Caco-2 (cell line): Measurements from ENCODE around the gene MAPKAP1. TPM values are rescaled to one million over a fixed set of nuclear protein-coding genes. Genes with fewer than 3 reads are reported as not detected.

ENCODE experiments used
- BruUV-seq: library from RNA; stranded (reverse); fragments of 400-500 nt; replicated peaks from 2 replicates; lab custom pipeline; 2021; lab: Mats Ljungman, UMichigan
- CTCF ChIA-PET: fragments of 300-600 bp; sonication (Branson Sonifier 250); formaldehyde crosslinking; loops from one replicate; lab custom pipeline; 2022; ENCODE audit warnings: antibody characterized with exemption; lab: Charles Lee
- POLR2A ChIA-PET: fragments of 300-600 bp; sonication (Branson Sonifier 250); formaldehyde crosslinking; loops from one replicate; lab custom pipeline; 2022; ENCODE audit warnings: antibody characterized with exemption; lab: Charles Lee
- DNase-seq, 2 experiments: peaks; one replicate each; pipeline versions ENCODE4 v3.0.0 to v3.0.0-alpha.2; 2020 to 2022
- H3K27me3 ChIP-seq: replicated peaks from 2 replicates; pipeline ENCODE4 v1.6.0; 2011; ENCODE audit warnings: low read length; ENCODE audit not compliant: control insufficient read depth, insufficient read depth
- H3K36me3 ChIP-seq: 2 replicates; pipeline ENCODE4 v1.5.1; 2011; ENCODE audit warnings: low read length; ENCODE audit not compliant: control insufficient read depth, insufficient read depth
- H3K4me1 ChIP-seq: fragments of 250-450 bp; sonication (Bioruptor Pico); 2 replicates; pipeline ENCODE4 v1.5.1; 2020; ENCODE audit warnings: mild to moderate bottlenecking
- H3K4me3 ChIP-seq: 2 replicates; pipeline ENCODE4 v1.5.1; 2011; ENCODE audit warnings: low read depth, mild to moderate bottlenecking, control low read depth, low read length
- H3K9me3 ChIP-seq: fragments of 250-450 bp; sonication (Bioruptor Pico); 2 replicates; pipeline ENCODE4 v1.5.1; 2020; ENCODE audit warnings: mild to moderate bottlenecking, moderate library complexity
- H3K27ac Mint-ChIP-seq: one replicate; pipeline ENCODE4 v1.8.0; 2022; ENCODE audit warnings: mixed read lengths; ENCODE audit not compliant: unreplicated experiment
- H3K27me3 Mint-ChIP-seq: one replicate; pipeline ENCODE4 v1.8.0; 2022; ENCODE audit warnings: mixed read lengths; ENCODE audit not compliant: insufficient read depth, unreplicated experiment
- H3K36me3 Mint-ChIP-seq: one replicate; pipeline ENCODE4 v1.8.0; 2022; ENCODE audit warnings: mild to moderate bottlenecking, mixed read lengths; ENCODE audit not compliant: insufficient read depth, unreplicated experiment
- H3K4me1 Mint-ChIP-seq: one replicate; pipeline ENCODE4 v1.8.0; 2022; ENCODE audit warnings: low read depth, mixed read lengths; ENCODE audit not compliant: unreplicated experiment
- H3K4me3 Mint-ChIP-seq: one replicate; pipeline ENCODE4 v1.8.0; 2022; ENCODE audit warnings: mild to moderate bottlenecking, moderate library complexity, mixed read lengths; ENCODE audit not compliant: unreplicated experiment
- H3K9me3 Mint-ChIP-seq: one replicate; pipeline ENCODE4 v1.8.0; 2022; ENCODE audit warnings: mixed read lengths; ENCODE audit not compliant: unreplicated experiment
- intact Hi-C: fragments of 100-400 bp; cut with micrococcal nuclease; formaldehyde crosslinking; loops from one replicate; pipeline ENCODE4 v1.10.0; 2022; ENCODE audit not compliant: unreplicated experiment
- total RNA-seq: library from RNA; stranded (reverse); gene quantifications from 2 replicates; pipeline ENCODE4 v1.2.3, GENCODE V29; 2022
- TF ChIP-seq, protein P1 (sequence below), 2 experiments: fragments of 200-600 bp in 1 of 2; IDR thresholded peaks; 1 replicate in 1 of 2; 2 replicates in 1 of 2; pipeline versions ENCODE4 v1.5.1 to v1.8.0; 2011 to 2022; ENCODE audit warnings: antibody characterized with exemption in 1 of 2, control low read depth in 1 of 2, inconsistent platforms in 1 of 2, low read depth in 1 of 2, low read length in 1 of 2, mild to moderate bottlenecking in 1 of 2, moderate library complexity in 1 of 2; ENCODE audit not compliant: insufficient read depth in 1 of 2, severe bottlenecking in 1 of 2, unreplicated experiment in 1 of 2

Gene MAPKAP1
- total RNA-seq, 1 experiment from 2014 or later = 70.0 TPM

DNA sequence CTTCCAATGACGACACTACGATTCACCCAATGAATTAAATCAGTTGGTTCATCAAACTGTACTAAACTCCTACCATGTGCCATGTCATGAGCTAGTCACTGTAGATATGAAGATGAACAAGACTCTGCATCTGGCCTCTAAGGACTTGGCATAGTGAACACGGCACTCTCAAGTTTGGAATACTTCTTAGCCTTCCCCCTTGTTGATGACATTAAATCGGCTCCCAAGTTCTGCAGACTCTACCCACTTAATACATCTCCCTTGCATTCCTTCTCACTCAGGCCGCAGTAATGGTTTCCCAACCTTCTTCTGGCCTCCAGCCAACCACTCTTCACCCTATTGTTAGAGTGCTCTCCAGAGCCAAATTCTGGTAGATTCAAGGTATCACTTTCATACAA lies 184.7 kb downstream of the MAPKAP1 start:
- TF ChIP-seq, protein P1, sequence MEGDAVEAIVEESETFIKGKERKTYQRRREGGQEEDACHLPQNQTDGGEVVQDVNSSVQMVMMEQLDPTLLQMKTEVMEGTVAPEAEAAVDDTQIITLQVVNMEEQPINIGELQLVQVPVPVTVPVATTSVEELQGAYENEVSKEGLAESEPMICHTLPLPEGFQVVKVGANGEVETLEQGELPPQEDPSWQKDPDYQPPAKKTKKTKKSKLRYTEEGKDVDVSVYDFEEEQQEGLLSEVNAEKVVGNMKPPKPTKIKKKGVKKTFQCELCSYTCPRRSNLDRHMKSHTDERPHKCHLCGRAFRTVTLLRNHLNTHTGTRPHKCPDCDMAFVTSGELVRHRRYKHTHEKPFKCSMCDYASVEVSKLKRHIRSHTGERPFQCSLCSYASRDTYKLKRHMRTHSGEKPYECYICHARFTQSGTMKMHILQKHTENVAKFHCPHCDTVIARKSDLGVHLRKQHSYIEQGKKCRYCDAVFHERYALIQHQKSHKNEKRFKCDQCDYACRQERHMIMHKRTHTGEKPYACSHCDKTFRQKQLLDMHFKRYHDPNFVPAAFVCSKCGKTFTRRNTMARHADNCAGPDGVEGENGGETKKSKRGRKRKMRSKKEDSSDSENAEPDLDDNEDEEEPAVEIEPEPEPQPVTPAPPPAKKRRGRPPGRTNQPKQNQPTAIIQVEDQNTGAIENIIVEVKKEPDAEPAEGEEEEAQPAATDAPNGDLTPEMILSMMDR (IDR thresholded peaks at IDR 0.05; ENCODE audit: insufficient read depth in 1 of 2, low read depth in 1 of 2, low read length in 1 of 2, severe bottlenecking in 1 of 2, unreplicated experiment in 1 of 2) = no peak
- no peak overlapping the region for H3K4me3 ChIP-seq
- peak overlapping the region; percentile 3 for H3K27ac Mint-ChIP-seq

DNA sequence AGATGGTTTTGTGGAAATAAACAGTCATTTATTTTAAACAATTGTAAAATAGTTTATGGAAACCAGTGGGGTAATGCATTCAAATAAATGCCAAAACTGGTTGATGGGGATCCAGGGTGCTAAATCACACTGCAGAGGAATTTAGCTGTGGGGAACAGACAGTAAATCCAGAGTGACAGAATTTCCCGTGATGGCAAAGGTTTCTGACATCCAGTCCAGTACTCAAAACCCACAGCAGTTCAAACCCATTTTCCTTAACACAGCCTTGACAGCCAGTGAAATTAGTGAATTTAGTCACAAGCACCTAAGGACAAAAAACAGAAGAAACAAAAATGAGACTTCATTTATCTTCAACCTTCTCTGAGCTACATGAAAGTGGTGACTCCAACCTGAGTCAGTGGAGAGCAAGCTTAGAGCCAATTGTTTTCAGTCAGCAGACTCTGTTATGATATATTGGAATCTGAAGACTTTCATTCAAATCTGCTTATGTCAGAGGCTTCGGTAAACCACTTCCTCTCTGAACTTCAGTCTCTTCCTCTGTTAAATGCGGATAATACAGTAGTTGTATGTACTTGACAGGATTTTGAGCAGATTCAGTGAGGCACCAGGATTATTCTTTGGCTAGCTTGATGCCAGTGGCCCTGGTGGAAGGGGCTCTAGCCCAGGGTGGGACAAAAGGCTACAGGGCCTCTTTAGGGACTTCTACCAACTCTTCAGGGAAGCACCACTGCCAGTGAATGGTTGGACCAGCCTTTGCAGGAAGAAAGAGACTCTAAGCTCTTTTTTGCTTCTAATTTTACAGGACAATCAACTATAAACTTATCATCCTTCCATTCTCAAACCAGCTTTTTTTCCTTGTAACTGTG lies 185.3 kb downstream of the MAPKAP1 start:
- CTCF ChIA-PET = no interaction called here
- H3K4me3 Mint-ChIP-seq = no peak overlapping the region

More for the DNA sequence above, 184.7 kb downstream of the MAPKAP1 start:
- Mint-ChIP-seq H3K27me3 (no peaks in the 10 kb centered on the region), H3K9me3 (no peaks in the 10 kb centered on the region), H3K4me1 (no peaks in the 10 kb centered on the region), H3K36me3 (no peaks in the 10 kb centered on the region), H3K4me3 (no peak overlapping the region)
- no TSS peak for BruUV-seq
- no peaks in the 10 kb centered on the region for H3K9me3 ChIP-seq
- no peaks in the 10 kb centered on the region for H3K27me3 ChIP-seq
- no peaks in the 10 kb centered on the region for H3K36me3 ChIP-seq
- H3K4me1 ChIP-seq = no peaks in the 10 kb centered on the region
- intact Hi-C loops = no loop called here
- no peak for DNase-seq
- ChIA-PET POLR2A (no interaction called here), CTCF (no interaction called here)

DNA sequence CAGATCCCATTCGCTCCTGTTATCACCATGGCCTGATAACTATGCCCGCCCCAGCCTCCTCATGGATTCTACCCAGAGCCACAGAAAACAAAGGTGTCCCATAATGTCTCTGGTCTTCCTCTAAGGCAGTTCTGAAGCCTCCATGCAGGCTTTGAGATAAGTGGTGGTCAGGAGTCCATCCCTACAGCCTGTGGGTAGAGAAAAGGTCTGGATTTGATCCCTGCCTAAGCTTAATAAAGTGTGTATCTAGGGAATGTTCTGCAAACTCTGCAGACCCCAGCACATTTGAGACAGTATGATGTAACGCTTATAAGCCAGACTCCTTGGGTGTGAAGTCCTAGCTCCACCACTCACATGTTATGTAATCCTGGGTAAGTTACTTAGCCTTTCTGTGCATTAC lies 187.3 kb downstream of the MAPKAP1 start:
- Histone ChIP-seq H3K27me3 (no peaks in the 10 kb centered on the region), H3K4me1 (peaks cover 9% of the 10 kb centered on the region), H3K36me3 (no peaks in the 10 kb centered on the region), H3K4me3 (no peak overlapping the region), H3K9me3 (no peaks in the 10 kb centered on the region)
- intact Hi-C loops = no loop called here
- no TSS peak for BruUV-seq
- Mint-ChIP-seq H3K36me3 (no peaks in the 10 kb centered on the region), H3K4me3 (no peak overlapping the region), H3K27ac (no peak overlapping the region), H3K27me3 (no peaks in the 10 kb centered on the region), H3K9me3 (no peaks in the 10 kb centered on the region), H3K4me1 (peaks cover 2% of the 10 kb centered on the region)
- TF ChIP-seq, protein P1 (IDR thresholded peaks at IDR 0.05; ENCODE audit: insufficient read depth in 1 of 2, low read depth in 1 of 2, low read length in 1 of 2, severe bottlenecking in 1 of 2, unreplicated experiment in 1 of 2) = no peak
- CTCF ChIA-PET = no interaction called here
- no peak for DNase-seq
- POLR2A ChIA-PET = no interaction called here

More for the DNA sequence above, 185.3 kb downstream of the MAPKAP1 start:
- H3K9me3 Mint-ChIP-seq = no peaks in the 10 kb centered on the region
- Histone ChIP-seq H3K9me3 (no peaks in the 10 kb centered on the region), H3K27me3 (no peaks in the 10 kb centered on the region), H3K4me1 (no peaks in the 10 kb centered on the region), H3K36me3 (no peaks in the 10 kb centered on the region), H3K4me3 (no peak overlapping the region)
- intact Hi-C loops = no loop called here
- H3K36me3 Mint-ChIP-seq = no peaks in the 10 kb centered on the region
- TF ChIP-seq, protein P1 (IDR thresholded peaks at IDR 0.05; ENCODE audit: insufficient read depth in 1 of 2, low read depth in 1 of 2, low read length in 1 of 2, severe bottlenecking in 1 of 2, unreplicated experiment in 1 of 2) = no peak
- no peak for DNase-seq
- no TSS peak for BruUV-seq
- no peaks in the 10 kb centered on the region for H3K4me1 Mint-ChIP-seq
- H3K27ac Mint-ChIP-seq = peak overlapping the region; percentile 3
- POLR2A ChIA-PET = no interaction called here
- no peaks in the 10 kb centered on the region for H3K27me3 Mint-ChIP-seq
